SK-N-SH (cell line): ENCODE results near the gene REXO2. TPM values are rescaled to one million over a fixed set of nuclear protein-coding genes. Genes with fewer than 3 reads are reported as not detected.

Experiments
- CTCF ChIA-PET: fragments of 300-600, 350-600 bp; formaldehyde crosslinking; extraction: SDS; loops from one replicate; lab custom pipeline; 2021; lab: Yijun Ruan, JAX
- POLR2A ChIA-PET: fragments of 350-600 bp; sonication (Branson Sonifier 250); formaldehyde crosslinking; extraction: SDS; loops from one replicate; lab custom pipeline; 2020; ENCODE audit warnings: antibody characterized with exemption, inconsistent platforms; lab: Yijun Ruan, JAX
- DNase-seq: peaks from one replicate; pipeline ENCODE4 v3.0.0; 2012
- H2AFZ ChIP-seq: fragments of 200-600 bp; sonication (generic); 2 replicates; pipeline ENCODE4 v1.8.1; 2016; ENCODE audit warnings: antibody characterized with exemption, mild to moderate bottlenecking, low read depth
- H3F3A ChIP-seq: fragments of 200-600 bp; sonication (generic); replicated peaks from 2 replicates; pipeline ENCODE3; 2016; ENCODE audit warnings: antibody characterized with exemption, mild to moderate bottlenecking; ENCODE audit not compliant: insufficient read depth
- H3K27ac ChIP-seq, 2 experiments: fragments of 200-500 bp in 1 of 2; fragments of 200-600 bp in 1 of 2; sonication (Bioruptor generic) in 1 of 2; sonication (generic), shearing (Covaris generic) in 1 of 2; 2 replicates each; pipeline versions ENCODE4 v1.5.1 to v1.6.1; 2014 to 2016; ENCODE audit warnings: low read depth in 2 of 2, inconsistent platforms in 1 of 2, low read length in 1 of 2, mild to moderate bottlenecking in 1 of 2, mixed read lengths in 1 of 2
- H3K27me3 ChIP-seq: fragments of 200-600 bp; sonication (generic), shearing (Covaris generic); 2 replicates; pipeline ENCODE4 v1.6.1; 2016; ENCODE audit warnings: mixed run types; ENCODE audit not compliant: insufficient read depth
- H3K36me3 ChIP-seq, 2 experiments: fragments of 200-500 bp in 1 of 2; fragments of 200-600 bp in 1 of 2; sonication (Bioruptor generic) in 1 of 2; sonication (generic) in 1 of 2; replicated peaks in 1 of 2; 2 replicates each; pipeline versions ENCODE3 to v1.5.1; 2014 to 2016; ENCODE audit warnings: low read length in 1 of 2, mild to moderate bottlenecking in 1 of 2; ENCODE audit not compliant: insufficient read depth in 2 of 2, control insufficient read depth in 1 of 2
- H3K4me1 ChIP-seq, 2 experiments: fragments of 200-500 bp in 1 of 2; fragments of 200-600 bp in 1 of 2; sonication (Bioruptor generic) in 1 of 2; sonication (generic), shearing (Covaris generic) in 1 of 2; 2 replicates each; pipeline versions ENCODE4 v1.5.1 to v1.6.1; 2014 to 2016; ENCODE audit warnings: low read depth in 1 of 2, low read length in 1 of 2, mixed run types in 1 of 2; ENCODE audit not compliant: insufficient read depth in 2 of 2, control insufficient read depth in 1 of 2
- H3K4me2 ChIP-seq: fragments of 200-600 bp; sonication (generic), shearing (Covaris generic); 2 replicates; pipeline ENCODE4 v1.6.1; 2017; ENCODE audit warnings: mixed run types
- H3K4me3 ChIP-seq, 2 experiments: fragments of 200-500 bp in 1 of 2; fragments of 200-600 bp in 1 of 2; sonication (Bioruptor generic) in 1 of 2; sonication (generic), shearing (Covaris generic) in 1 of 2; 2 replicates each; pipeline versions ENCODE4 v1.5.1 to v1.8.1; 2014 to 2016; ENCODE audit warnings: low read depth in 2 of 2, inconsistent platforms in 1 of 2, low read length in 1 of 2, mild to moderate bottlenecking in 1 of 2, mixed read lengths in 1 of 2, moderate library complexity in 1 of 2
- H3K79me2 ChIP-seq: fragments of 200-600 bp; sonication (generic); 2 replicates; pipeline ENCODE4 v1.8.1; 2017; ENCODE audit warnings: mild to moderate bottlenecking; ENCODE audit not compliant: insufficient read depth
- H3K9ac ChIP-seq: fragments of 200-600 bp; sonication (generic); 2 replicates; pipeline ENCODE4 v1.6.1; 2017; ENCODE audit warnings: mixed run types
- H3K9me2 ChIP-seq: fragments of 200-600 bp; sonication (generic); 2 replicates; pipeline ENCODE4 v1.6.1; 2017; ENCODE audit warnings: mixed run types
- H3K9me3 ChIP-seq: fragments of 200-600 bp; sonication (generic); 2 replicates; pipeline ENCODE4 v1.6.1; 2017; ENCODE audit warnings: mixed run types, mild to moderate bottlenecking, moderate library complexity
- H4K20me1 ChIP-seq: fragments of 200-600 bp; sonication (generic); 2 replicates; pipeline ENCODE4 v1.6.1; 2017; ENCODE audit warnings: mild to moderate bottlenecking, mixed run types; ENCODE audit not compliant: insufficient read depth
- CHD2 ChIP-seq: fragments of 150-350 bp; IDR thresholded peaks from 2 replicates; pipeline ENCODE4 v1.6.1; 2018; ENCODE audit warnings: low read length; ENCODE audit not compliant: partially characterized antibody
- ELF1 ChIP-seq: IDR thresholded peaks from 2 replicates; pipeline ENCODE4 v1.4.0; 2012
- EP300 ChIP-seq, 2 experiments: IDR thresholded peaks; 2 replicates each; pipeline versions ENCODE4 v1.4.0 to v1.6.1; 2012; ENCODE audit warnings: borderline replicate concordance in 1 of 2, low read depth in 1 of 2, low read length in 1 of 2
- EZH2phosphoT487 ChIP-seq: fragments of 200-600 bp; sonication (generic); IDR thresholded peaks from 2 replicates; pipeline ENCODE4 v1.6.1; 2017; ENCODE audit warnings: low read depth, mixed run types, mild to moderate bottlenecking, antibody characterized with exemption, moderate library complexity, borderline replicate concordance
- FOXJ3 ChIP-seq: sonication (generic); formaldehyde crosslinking; IDR thresholded peaks from 2 replicates; pipeline ENCODE4 v1.5.1; 2020; ENCODE audit warnings: mild to moderate bottlenecking, missing genetic modification reagents
- GATA2 ChIP-seq: sonication (generic); formaldehyde crosslinking; IDR thresholded peaks from 2 replicates; pipeline ENCODE4 v1.5.0; 2020; ENCODE audit warnings: mild to moderate bottlenecking, missing genetic modification reagents
- JUND ChIP-seq: IDR thresholded peaks from 2 replicates; pipeline ENCODE4 v1.4.0; 2012
- MEF2A ChIP-seq: IDR thresholded peaks from 2 replicates; pipeline ENCODE4 v1.4.0; 2012; ENCODE audit warnings: low read depth, borderline replicate concordance
- NFIC ChIP-seq: IDR thresholded peaks from 2 replicates; pipeline ENCODE4 v1.4.0; 2012; ENCODE audit warnings: borderline replicate concordance
- POLR2AphosphoS5 ChIP-seq: IDR thresholded peaks from 2 replicates; pipeline ENCODE4 v1.6.1; 2012; ENCODE audit warnings: low read depth, low read length
- RAD21 ChIP-seq: IDR thresholded peaks from 2 replicates; pipeline ENCODE4 v1.6.1; 2012; ENCODE audit warnings: mild to moderate bottlenecking, low read length
- RFX5 ChIP-seq: IDR thresholded peaks from 2 replicates; pipeline ENCODE4 v1.6.1; 2012; ENCODE audit warnings: mild to moderate bottlenecking, improper control_type of control experiment, low read length
- RXRA ChIP-seq: IDR thresholded peaks from 2 replicates; pipeline ENCODE4 v1.4.0; 2012; ENCODE audit warnings: low read depth, mild to moderate bottlenecking, borderline replicate concordance
- SIN3A ChIP-seq: IDR thresholded peaks from 2 replicates; pipeline ENCODE4 v1.6.1; 2012; ENCODE audit warnings: low read depth, mild to moderate bottlenecking, low read length, moderate library complexity, borderline replicate concordance
- SMC3 ChIP-seq: IDR thresholded peaks from 2 replicates; pipeline ENCODE4 v1.6.1; 2012; ENCODE audit warnings: low read depth, low read length, improper control_type of control experiment
- TCF12 ChIP-seq: IDR thresholded peaks from 2 replicates; pipeline ENCODE4 v1.4.0; 2012
- TEAD4 ChIP-seq: IDR thresholded peaks from 2 replicates; pipeline ENCODE4 v1.4.0; 2012; ENCODE audit warnings: mild to moderate bottlenecking, borderline replicate concordance; ENCODE audit not compliant: insufficient read depth
- YY1 ChIP-seq: IDR thresholded peaks from 2 replicates; pipeline ENCODE4 v1.4.0; 2012; ENCODE audit warnings: low read depth, mild to moderate bottlenecking
- WGBS: methylation state at CpG from one replicate; pipeline ENCODE4 v1.1.6; 2017; ENCODE audit warnings: low lambda C conversion rate; 5-methylcytosine and 5-hydroxymethylcytosine counted together
- polyA plus RNA-seq, 3 experiments: library from polyadenylated mRNA; depleted of rRNA; stranded (reverse); fragments of >200 nt; gene quantifications; 2 replicates each; pipeline ENCODE4 v1.2.3, GENCODE V29; 2012
- TF ChIP-seq, protein P1 (sequence below): IDR thresholded peaks from 2 replicates; pipeline ENCODE4 v1.4.0; 2012; ENCODE audit warnings: low read depth, borderline replicate concordance
- TF ChIP-seq, protein P2 (sequence below): fragments of 150-350 bp; IDR thresholded peaks from 2 replicates; pipeline ENCODE4 v1.6.1; 2017; ENCODE audit warnings: antibody characterized with exemption, low read length, low read depth, borderline replicate concordance
- TF ChIP-seq, protein P3 (sequence below): fragments of 200-600 bp; sonication (generic); IDR thresholded peaks from 2 replicates; pipeline ENCODE4 v1.6.1; 2017; ENCODE audit warnings: antibody characterized with exemption, mild to moderate bottlenecking, moderate library complexity
- TF ChIP-seq, protein P4 (sequence below): fragments of 150-350 bp; IDR thresholded peaks from 2 replicates; pipeline ENCODE4 v1.6.1; 2016; ENCODE audit warnings: mild to moderate bottlenecking, low read depth, low read length

Gene REXO2
- polyA plus RNA-seq, 1 of the 3 experiments (the other 2 are of a cell fraction): 419 TPM

DNA sequence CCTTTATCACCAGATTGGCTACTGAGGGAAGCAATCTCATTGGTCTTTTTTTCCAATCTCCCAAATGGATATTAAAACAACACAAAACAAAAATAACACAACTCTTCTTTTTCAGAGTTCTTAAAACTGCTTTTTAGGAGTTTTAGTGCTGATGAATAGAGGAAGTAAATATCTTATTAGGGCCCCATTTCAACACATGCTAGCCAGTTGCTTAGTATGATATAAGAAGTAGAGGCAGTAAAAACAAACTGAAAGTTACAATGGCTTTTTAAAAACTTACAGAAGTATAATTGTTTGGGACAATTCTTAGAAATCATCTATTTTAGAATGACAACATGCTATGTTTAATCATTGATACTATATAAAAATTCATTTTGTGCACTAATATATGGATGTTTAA lies 42.4 kb upstream of the REXO2 start:
- Histone ChIP-seq H3K79me2 (peaks cover 38% of the 10 kb centered on the region), H3K9ac (no peak overlapping the region), H3F3A (peaks cover 12% of the 10 kb centered on the region), H3K27me3 (no peaks in the 10 kb centered on the region), H3K27ac (no peak overlapping the region), H3K4me1 (peaks cover 7 to 30% of the 10 kb centered on the region in 2 experiments; a peak in 3 of 4 replicates), H4K20me1 (no peaks in the 10 kb centered on the region), H3K9me2 (no peaks in the 10 kb centered on the region), H3K4me2 (no peak overlapping the region), H2AFZ (no peak overlapping the region), H3K9me3 (no peaks in the 10 kb centered on the region), H3K36me3 (no peaks in the 10 kb centered on the region), H3K4me3 (no peak overlapping the region)
- TF ChIP-seq EZH2phosphoT487 (no peak), MEF2A (no peak), NFIC (no peak), RAD21 (no peak), JUND (no peak), TCF12 (no peak), EP300 (IDR thresholded peaks at IDR 0.05; ENCODE audit: borderline replicate concordance in 1 of 2, low read depth in 1 of 2, low read length in 1 of 2) (no peak), POLR2AphosphoS5 (no peak), CHD2 (no peak), YY1 (no peak), SMC3 (no peak), GATA2 (no peak)
- TF ChIP-seq, protein P1, sequence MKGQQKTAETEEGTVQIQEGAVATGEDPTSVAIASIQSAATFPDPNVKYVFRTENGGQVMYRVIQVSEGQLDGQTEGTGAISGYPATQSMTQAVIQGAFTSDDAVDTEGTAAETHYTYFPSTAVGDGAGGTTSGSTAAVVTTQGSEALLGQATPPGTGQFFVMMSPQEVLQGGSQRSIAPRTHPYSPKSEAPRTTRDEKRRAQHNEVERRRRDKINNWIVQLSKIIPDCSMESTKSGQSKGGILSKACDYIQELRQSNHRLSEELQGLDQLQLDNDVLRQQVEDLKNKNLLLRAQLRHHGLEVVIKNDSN: no peak
- TF ChIP-seq, protein P2, sequence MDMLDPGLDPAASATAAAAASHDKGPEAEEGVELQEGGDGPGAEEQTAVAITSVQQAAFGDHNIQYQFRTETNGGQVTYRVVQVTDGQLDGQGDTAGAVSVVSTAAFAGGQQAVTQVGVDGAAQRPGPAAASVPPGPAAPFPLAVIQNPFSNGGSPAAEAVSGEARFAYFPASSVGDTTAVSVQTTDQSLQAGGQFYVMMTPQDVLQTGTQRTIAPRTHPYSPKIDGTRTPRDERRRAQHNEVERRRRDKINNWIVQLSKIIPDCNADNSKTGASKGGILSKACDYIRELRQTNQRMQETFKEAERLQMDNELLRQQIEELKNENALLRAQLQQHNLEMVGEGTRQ: no peak
- POLR2A ChIA-PET: no interaction called here
- CTCF ChIA-PET: interaction anchor here (1.6 kb wide), 1 partner anchor 57 kb away, joined by 4 read pairs; no protein-coding TSS in a partner anchor
- DNase-seq: no peak

DNA sequence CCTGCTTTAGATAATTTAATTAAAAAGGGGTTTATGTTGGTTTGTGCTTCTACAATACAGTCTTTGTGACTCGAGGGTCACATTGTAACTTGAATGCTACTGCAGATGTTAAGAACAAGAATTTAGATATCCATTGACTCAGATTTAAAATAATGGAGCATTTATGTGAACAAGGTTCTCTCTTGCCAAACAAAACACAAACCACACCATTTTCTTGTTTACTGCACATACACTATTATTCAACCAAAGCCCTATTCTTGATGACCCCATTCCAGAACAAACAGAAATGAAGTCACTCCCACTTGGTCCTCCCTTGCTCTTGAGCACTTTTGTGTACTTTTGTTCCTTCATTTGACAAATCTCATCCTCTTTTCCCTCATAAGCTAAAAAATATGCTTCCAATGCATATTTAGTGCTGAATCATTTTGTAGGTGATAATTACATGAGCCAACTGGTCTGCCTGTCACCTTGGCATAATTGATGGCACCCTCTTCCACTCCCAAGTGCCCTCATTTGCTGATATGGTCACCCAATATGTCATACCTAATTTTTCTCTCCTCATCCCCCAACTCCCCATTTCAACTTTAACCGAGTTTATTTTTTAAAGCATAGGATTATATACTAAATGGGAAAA lies 41.8 kb upstream of the REXO2 start:
- Histone ChIP-seq H3K27ac (no peak overlapping the region), H3K79me2 (peaks cover 44% of the 10 kb centered on the region), H3K4me3 (no peak overlapping the region), H3K9me3 (no peaks in the 10 kb centered on the region), H3K4me2 (no peak overlapping the region), H2AFZ (no peak overlapping the region), H3F3A (peaks cover 12% of the 10 kb centered on the region), H3K27me3 (no peaks in the 10 kb centered on the region), H3K9me2 (no peaks in the 10 kb centered on the region), H4K20me1 (no peaks in the 10 kb centered on the region; the same call in 1 of the 2 replicates), H3K9ac (no peak overlapping the region), H3K4me1 (peaks cover 7 to 30% of the 10 kb centered on the region in 2 experiments; a peak in 3 of 4 replicates), H3K36me3 (peaks cover 0 to 1% of the 10 kb centered on the region in 2 experiments)
- ChIA-PET CTCF (interaction anchor here (0.9 to 1.6 kb wide), 2 partner anchors 11 to 57 kb away, joined by 3 to 4 read pairs; no protein-coding TSS in a partner anchor), POLR2A (no interaction called here)
- WGBS: 50% methylated on average over 2 of the region's 2 CpGs
- DNase-seq: no peak
- no peak for TF ChIP-seq EP300 (IDR thresholded peaks at IDR 0.05; ENCODE audit: borderline replicate concordance in 1 of 2, low read depth in 1 of 2, low read length in 1 of 2)
- TF ChIP-seq GATA2: no peak
- TF ChIP-seq, protein P1: no peak
- TF ChIP-seq RFX5: no peak
- no peak for TF ChIP-seq ELF1
- TF ChIP-seq SIN3A: no peak
- TF ChIP-seq, protein P3, sequence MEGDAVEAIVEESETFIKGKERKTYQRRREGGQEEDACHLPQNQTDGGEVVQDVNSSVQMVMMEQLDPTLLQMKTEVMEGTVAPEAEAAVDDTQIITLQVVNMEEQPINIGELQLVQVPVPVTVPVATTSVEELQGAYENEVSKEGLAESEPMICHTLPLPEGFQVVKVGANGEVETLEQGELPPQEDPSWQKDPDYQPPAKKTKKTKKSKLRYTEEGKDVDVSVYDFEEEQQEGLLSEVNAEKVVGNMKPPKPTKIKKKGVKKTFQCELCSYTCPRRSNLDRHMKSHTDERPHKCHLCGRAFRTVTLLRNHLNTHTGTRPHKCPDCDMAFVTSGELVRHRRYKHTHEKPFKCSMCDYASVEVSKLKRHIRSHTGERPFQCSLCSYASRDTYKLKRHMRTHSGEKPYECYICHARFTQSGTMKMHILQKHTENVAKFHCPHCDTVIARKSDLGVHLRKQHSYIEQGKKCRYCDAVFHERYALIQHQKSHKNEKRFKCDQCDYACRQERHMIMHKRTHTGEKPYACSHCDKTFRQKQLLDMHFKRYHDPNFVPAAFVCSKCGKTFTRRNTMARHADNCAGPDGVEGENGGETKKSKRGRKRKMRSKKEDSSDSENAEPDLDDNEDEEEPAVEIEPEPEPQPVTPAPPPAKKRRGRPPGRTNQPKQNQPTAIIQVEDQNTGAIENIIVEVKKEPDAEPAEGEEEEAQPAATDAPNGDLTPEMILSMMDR: no peak
- TF ChIP-seq FOXJ3 (CRISPR knock-in tag): no peak
- TF ChIP-seq TEAD4: no peak
- TF ChIP-seq JUND: no peak
- no peak for TF ChIP-seq RXRA
- TF ChIP-seq, protein P4, sequence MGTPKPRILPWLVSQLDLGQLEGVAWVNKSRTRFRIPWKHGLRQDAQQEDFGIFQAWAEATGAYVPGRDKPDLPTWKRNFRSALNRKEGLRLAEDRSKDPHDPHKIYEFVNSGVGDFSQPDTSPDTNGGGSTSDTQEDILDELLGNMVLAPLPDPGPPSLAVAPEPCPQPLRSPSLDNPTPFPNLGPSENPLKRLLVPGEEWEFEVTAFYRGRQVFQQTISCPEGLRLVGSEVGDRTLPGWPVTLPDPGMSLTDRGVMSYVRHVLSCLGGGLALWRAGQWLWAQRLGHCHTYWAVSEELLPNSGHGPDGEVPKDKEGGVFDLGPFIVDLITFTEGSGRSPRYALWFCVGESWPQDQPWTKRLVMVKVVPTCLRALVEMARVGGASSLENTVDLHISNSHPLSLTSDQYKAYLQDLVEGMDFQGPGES: no peak
- no peak for TF ChIP-seq POLR2AphosphoS5
